Stimulated activated naive CD4-positive, alpha-beta T cell (primary cell): ENCODE measurements around the gene FRMD1.

Experiments
- DNase-seq, 6 experiments: peaks; one replicate each; lab custom pipeline; 2025; lab: John Stamatoyannopoulos, UW

The FRMD1 gene

DNA sequence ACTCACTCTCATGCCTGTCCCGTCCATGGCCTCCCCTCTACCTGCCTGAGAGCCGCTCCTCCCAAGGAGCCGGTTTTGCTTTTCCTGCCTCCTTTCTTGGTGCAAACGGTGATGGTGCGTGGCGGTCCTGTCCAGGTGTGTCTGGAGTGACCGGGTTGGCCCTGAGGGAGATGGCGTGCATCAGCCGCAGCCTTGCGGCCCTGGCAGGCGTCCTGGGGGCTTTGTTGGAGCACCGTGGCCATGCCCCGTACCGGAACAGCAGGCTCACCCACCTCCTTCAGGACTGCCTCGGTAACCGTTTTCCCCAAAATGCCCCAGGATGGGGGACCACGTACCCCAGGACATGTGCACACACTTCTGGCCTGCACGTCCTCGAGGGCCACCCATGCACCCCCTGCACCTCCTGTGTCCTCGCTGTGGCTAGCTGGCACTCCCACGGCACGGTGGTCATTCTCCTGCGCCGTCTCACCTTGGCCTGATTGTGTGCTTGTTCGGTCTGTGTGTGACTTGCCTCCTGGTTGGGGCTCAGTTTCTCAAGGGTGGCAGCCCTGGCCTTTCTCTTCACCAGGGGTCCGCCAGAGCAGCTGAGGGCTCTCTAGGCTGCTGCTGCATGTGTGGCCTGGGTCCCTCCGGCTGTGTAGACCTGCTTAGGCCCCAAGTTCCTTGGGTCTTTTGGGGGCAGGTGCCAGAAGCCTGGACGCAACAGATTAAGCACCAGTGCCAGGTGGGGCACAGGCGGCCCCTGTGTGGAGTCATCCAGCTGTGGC is 36.4 kb downstream of the FRMD1 start:
- DNase-seq = no peak

DNA sequence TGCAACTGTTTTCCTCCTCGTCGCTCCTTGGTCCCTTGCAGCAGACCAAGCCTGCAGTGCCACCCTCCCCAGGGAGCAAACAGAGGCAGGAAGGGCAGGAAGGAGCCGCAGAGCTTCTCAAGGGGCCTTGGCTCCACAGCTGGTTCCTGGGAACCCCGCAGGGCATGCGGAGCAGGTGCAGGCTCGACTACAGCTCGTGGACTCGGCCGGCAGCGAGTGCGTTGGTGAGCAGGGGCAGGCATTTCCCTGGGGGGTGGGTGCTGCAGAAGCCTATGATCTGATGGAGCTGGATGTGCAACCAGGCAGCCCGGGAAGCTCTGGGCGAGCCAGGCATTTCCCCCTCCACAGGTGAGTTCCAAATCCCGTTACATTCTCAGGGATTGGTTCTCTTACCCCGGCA is 37.1 kb downstream of the FRMD1 start:
- DNase-seq = no peak

DNA sequence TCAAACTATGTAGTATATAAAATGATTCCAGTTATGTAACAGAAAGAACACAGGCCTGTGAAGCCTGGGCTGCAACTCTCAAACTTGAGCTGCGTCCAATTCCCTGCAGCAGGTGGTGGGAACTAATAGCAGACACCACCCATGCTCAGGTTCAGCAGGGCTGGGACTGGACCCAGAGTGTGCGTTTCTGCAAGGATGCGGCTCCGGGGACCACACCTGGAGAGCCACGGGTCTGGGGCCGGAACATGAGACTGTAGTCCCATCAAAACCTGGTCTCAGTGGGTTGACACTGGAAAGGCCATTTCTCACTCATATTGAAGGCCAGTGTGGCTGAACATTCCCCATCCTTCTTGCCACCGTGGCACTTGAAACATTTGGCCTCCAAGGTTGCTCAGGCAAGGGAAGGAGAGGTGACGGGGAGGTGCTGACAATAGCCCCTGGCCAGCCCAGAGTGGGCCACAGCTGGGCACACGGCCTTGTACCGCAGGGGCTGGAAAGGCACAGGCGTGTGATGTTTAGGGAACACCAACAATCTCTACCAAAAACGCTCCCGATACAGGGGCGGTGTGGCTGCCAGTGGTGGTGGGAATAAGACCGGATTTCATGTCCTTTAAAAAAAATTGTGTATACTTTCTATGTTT is 38.0 kb downstream of the FRMD1 start:
- DNase-seq = no peak

DNA sequence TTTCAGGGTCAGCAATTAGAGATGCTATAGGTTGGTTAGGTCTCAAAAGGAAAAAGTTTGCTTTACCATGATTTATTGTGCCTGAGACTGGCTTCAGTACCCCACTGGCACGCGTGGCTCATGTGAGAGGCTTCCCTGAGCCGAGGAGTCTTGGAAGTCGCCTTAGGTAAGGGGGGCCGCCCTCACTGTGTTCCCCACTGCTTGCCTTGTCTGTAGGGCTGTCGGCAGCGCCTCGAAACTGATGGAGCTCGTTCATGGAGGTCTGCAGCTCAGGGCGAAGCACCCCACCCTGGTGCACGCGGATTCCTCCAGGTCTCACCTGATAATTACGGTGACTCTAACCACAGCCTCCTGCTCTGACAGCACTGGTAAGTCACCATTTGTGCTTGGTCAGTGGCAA is 39.2 kb downstream of the FRMD1 start:
- DNase-seq = no peak

DNA sequence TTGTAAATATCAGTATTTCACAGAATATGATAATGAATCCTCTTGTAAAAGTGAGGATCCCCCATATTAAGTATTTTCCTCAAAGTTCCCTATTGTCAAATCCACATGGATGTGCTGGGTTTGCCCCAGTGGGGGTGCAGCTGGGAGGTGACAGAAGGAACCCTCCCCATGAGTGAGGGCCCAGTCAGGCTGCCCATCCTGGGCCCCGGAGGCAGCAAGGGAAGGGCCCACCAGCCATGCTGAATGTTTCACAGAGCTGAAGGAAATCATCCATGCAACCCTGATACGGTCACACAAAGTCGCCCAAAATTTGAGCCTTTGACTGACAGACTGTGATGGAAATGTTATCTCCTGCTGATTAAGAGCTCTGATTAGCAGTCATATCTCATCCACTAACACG is 39.7 kb downstream of the FRMD1 start:
- no peak for DNase-seq

DNA sequence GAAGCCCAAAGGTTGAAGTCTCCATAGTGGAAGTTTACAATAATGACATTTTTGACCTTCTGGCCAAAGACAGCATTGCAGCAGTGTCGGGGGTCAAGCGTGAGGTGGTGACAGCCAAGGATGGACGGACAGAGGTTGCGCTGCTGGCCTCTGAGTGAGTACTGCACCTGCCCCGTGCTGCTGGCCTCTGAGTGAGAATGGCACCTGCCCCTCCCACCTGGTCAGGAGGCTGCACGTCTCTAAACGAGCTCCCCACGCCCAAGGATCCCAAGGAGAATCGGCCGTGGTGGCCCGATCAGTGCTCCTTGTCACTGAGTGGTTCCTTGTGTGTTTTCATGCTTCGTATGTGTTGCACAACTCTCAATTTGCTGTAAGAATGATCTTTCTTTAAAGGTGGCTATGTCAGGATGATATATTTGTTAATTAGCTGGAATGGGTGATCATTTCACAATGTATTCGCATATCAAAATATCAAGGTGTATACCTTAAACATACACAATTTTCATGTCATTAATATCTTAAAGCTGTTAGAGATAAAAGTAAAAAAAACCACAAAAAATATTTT is 40.4 kb downstream of the FRMD1 start:
- DNase-seq = no peak

DNA sequence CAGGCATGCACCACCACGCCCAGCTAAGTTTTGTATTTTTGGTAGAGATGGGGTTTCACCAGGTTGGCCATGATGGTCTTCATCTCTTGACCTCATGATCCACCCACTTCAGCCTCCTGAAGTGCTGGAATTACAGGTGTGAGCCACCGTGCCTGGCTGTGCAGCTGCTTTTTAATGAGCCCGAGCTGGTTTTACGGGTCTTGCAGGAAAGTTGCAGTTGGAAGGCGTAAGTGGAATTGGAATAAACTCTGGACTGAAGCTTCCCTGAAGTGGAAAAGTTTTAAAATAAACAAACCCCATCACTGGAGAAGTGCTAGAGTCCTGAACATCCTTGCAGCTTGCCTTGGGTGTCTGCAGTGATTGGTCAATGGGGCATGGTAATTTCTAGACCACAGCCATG is 41.2 kb downstream of the FRMD1 start:
- DNase-seq = no peak

DNA sequence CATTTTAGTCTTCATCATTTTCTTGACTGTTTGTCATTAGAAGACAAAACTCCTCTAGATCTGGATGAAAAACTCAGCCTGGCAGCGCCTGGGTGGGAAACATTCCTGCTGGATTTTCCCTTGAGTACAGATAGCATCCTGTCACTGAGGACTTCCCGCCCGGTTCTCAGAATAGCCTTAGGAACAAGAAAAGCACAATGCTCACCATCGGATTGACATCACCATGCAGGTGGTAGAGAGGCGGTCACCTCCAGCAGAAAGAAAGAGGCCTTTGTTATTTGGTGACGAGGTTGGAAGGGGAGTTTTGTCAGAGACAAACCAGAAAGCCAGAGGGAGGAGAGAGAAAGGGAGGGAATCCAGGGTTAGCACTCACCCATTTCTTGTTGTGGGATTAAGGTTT is 41.8 kb downstream of the FRMD1 start:
- no peak for DNase-seq

DNA sequence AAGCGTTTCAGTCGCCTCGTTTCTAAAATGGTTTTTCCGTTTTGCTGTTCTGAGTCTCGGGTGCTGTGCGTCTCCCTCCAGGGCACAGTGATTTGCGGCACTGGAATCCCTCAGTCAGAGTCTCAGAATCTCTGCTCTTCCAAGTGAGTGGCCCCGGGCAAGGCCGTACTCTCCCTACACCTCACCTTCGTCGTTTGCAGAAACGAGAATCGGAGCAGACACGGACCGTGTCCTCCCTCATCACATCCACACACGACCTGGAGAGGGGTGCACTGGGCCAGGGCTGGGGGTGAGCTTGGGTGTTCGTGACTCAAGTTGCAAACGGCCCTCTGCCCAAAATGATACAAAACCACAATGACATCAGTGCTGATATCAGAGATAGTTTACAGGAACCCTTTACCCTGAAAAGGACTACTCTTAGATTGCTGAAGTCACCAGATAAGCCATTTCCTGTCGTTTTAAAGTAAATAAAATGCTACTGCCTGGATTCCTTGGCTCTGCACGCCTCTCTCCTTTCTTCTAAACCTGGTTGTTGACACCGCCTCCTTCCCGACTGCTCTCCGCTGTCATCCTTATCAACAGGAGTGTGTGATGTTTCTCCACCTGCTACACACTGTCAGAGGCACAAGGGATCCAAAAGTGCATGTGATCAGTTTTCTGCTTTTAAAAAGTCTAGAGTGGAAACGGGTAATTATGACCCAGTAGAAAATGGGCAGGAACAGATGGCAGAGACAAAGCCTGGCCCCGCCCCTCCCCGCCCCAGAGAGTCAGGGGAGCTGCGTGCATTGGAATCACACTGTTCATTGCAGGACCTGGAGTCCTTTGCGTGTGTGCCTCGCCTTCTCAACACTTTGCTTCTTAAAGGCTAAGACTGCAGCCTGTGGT is 43.1 kb downstream of the FRMD1 start:
- no peak for DNase-seq

DNA sequence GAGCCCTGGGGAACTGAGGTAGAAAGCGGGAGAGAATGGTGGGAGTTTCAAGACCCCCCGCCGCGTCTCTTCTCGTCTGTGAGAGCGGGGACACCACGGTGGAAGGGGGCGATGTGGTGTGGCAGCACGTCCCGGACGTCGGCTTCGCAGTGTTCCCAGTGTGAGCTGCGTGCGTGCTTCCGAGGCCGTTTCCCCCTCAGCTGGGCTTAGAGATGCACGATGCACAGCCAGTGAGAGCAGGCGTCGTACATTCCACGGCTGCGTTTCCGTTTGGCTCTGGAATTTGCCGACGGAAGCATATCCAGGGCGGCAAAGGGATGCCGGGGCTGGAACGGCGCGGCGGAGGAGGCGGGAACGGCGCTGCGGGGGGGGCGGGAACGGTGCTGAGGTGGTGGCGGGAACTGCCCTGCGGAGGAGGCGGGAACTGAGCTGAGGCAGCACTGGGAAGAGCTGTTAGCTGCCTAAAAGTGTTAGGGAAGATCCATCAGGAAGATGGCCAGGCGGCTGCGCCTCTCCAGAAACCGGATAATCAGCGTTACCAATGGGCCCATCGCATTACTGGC is 43.8 kb downstream of the FRMD1 start:
- no peak for DNase-seq

DNA sequence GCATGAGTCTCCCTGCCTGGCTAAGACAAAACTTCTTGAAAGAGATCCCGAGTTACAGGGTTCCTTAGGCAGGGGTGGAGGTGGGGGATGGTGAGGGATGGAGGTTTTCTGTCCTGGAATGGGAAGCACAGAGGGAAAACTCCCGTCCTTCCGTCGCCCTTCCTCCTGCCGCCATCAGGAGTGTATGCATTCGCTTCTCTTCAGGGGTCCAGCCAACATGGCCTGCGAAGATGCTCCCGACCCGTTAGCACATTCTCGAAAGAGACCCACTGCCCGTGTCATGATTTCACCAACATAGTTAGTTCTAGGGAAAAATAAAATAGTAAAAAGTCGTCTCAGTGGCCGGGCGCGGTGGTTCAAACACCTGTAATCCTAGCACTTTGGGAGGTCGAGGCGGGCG is 44.5 kb downstream of the FRMD1 start:
- DNase-seq = no peak

DNA sequence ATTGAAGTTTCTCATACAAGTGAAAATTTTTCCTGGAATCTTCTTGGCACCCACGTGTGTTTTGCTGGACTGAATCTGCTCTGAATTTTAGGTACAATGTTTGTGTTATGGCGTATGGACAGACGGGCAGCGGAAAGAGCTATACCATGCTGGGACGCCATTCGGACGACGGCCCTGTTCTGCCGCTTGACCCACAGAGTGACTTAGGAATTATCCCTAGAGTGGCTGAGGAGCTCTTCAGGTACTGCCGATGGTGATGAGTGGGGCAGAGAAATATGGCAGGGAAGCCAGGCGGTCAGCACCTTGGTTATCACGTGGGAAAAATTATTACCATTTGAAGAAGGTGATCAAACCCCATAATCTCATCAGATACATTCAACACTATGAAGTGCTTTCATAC is 45.2 kb downstream of the FRMD1 start:
- no peak for DNase-seq

DNA sequence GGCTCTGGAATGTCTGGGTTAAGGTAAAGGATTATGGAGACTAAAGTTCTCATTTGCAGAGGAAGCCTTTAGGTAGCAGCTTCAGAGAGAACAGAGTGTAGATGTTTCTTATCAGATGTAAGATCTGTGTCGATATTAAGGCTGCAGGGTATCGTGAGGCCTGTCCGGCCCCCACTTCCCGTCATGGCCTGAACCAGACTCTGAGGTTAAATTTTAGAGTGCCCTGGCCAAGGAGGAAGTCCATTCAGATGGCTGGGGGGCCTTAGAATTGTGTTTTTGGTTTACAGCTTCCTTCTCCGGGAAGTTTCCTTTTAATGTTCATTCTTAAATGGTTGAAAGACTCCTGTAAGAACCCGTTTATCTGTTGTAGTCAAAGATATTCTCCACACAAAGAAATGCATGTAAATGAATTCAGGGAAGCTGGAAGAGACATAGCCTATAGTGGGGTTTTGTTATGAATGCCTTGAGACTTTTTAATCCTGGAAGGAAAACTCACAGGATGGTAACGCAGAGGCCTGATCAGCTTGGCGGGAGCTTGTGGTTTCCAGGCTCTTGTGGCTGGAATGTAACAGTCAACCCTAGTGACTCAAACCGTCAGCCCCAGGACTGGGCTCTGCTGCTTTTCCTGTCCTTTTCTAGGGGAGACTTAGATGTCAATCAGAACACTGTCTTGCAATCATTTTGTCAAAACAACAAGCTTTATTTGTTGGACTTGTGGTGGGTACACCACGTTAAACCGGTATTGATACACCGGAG is 46.8 kb downstream of the FRMD1 start:
- DNase-seq = no peak

DNA sequence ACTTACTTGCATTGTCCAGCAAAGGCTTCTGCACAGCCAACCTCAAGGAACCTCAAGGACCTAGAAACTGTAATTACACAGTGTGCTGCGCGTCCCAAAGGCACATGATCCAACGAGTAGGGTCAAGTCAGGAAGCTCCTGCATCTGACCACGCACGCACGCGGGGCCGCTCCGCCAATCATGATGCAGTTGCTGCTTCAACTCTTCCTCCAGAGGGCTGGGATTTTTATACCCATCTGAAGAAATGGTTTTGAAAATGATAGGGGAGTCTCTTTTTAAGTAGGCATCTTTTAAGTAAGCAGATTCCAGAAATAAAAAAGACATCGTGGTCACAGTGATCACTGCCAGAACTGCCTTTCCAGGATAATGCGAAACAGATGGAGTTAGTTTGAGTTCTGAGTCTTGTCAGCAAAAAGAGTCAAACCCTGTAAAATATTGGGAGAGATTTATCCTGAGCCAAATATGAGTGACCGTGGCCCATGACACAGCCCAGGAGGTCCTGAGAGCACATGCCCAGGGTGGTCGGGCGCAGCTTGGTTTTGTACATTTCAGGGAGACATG is 47.5 kb downstream of the FRMD1 start:
- DNase-seq = no peak

DNA sequence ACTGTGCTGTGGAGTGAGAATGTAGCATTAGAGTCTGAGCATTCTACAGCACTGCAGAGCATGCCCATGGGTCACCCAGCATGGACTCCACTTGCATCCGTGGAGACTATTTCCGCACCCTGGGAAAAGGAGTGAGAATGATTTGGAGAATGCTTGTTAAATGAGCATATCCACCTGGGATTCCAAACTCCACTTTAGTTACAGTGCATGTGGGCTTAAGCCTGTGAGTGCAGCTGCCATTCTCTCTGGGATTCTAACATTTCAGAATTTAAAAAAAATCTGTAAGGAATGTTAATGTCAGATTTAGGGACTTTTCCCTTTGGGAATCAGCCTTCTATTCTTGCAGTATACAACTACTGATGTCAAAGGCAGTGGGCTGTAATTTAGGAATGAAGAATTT is 48.1 kb downstream of the FRMD1 start:
- no peak for DNase-seq

DNA sequence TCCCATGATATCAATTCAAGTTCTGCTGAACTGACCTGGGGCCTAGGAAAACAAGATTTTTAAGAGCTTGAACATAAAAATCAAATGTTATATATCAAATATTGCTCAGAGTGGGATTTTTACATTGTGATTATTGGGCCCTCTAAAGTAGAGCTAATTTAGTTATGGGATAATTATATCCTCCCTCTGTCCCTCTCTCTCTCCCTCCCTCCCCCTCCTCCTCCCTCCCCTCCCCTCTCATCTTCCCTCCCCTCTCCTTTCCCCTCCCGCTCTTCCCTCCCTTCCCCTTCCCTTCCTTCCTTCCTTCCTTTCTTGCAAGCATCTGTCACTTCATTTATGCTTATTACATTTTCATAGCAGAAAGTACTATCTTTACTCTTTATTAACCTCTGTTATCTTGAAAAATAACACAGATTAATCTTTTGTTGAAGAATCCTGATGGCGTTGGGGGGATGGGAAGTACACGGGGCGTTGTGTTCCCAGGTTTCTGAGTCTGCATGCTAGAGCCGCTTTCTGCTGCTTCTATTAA is 48.7 kb downstream of the FRMD1 start:
- DNase-seq = no peak

DNA sequence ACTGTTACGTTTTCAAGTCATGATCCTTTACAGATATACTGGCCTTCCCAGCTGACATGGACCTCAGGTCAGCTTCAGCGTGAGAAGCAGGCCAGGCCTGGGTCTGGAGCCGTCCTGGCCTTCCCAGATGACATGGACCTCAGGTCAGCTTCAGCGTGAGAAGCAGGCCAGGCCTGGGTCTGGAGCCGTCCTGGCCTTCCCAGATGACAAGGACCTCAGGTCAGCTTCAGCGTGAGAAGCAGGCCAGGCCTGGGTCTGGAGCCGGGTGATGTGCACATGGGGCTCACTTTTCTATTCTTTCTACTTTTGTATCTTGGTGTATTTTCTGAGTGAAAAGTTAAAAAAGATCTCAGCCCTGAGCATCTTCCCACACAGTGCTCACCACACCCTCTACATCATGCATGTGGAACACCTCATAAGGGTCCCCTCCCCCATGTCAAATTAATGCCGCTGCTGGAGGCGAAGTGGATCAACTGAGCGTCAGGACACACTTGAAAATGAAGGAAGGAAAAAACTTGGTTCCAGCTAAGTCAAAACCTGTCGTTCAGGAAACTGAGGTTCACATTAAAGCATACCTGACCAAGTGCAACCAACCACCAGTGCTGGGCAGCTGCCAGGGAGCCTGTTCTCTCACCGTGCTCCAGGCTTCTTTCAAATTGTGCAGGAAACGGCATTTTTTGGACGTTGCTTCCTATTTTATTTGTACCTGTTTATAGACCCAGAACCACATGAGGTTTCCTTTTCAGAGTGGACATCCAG is 49.4 kb downstream of the FRMD1 start:
- DNase-seq = no peak

DNA sequence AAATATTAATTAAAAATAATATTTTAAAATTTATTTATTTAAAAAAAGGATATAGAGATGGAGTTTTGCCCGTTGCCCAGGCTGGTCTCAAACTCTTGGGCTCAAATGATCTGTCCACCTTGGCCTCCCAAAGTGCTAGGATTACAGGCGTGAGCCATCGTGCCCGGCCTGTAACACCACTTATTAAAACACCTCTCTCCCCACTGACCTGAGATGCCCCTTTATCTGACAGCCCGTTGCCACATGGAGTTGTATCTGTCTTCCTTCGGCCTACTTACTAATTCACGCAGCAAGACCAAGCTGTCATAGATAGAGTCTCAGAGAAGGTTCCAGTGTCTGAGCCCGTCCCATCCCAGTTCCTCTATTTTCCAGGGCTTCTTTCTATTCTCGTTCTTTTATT is 50.8 kb downstream of the FRMD1 start:
- no peak for DNase-seq

DNA sequence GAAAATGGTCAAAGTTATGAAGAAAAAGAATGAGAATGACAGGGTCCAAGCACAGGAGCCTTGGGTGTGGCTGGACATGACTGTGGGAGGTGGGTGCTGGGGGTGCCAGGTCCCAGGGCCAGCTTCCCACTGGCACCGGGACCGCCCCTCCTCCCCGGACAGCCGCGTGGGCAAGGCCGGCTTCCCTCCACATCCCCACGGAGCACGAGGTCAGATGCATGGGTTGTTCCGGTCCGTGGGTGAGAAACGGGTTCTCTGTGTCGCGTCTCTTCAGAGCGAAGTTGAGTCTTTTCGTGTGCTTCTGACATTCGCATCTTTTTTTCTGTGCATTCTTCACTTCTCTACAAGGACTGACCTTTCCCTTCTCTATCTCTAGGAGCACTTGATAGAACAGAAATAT is 51.5 kb downstream of the FRMD1 start:
- DNase-seq = no peak

DNA sequence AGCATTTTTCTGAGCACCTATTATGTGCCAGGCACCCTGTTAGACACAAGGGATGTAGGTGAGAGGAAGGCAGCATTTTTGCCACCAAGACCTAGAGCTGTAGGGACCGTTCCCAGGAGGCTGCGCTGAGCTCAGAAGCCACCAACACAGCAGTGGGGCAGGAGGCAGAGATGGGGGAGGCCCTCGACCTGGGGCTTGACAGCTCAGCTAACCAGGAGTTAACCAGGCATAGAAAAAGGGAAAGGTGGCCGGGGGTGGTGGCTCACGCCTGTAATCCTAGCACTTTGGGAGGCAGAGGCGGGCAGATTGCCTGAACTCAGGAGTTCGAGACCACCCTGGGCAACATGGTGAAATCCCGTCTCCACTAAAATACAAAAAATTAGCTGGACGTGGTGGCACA is 52.1 kb downstream of the FRMD1 start:
- DNase-seq = no peak
